Right lobe of liver (tissue), 6 donors: Measurements from ENCODE around the gene FRMD4B. TPM values are rescaled to one million over a fixed set of nuclear protein-coding genes. Genes with fewer than 3 reads are reported as not detected.
A peak's percentile ranks its signal among the peaks of the same experiment; 100 is the strongest.

Source experiments
- ATAC-seq, 4 donors: fragments of 200-7000 bp; cut with Tn5 transposase; one replicate each; pipeline ENCODE4 v1.9.1; 2020; ENCODE audit warnings: mild to moderate bottlenecking in 4 of 4, moderate library complexity in 4 of 4
- DNase-seq, 3 donors: peaks; one replicate each; pipeline ENCODE4 v3.0.0-alpha.2; 2020
- H3K27ac ChIP-seq, 3 donors: fragments of 200-600 bp; one replicate each; pipeline ENCODE4 v1.8.0; 2022
- H3K27me3 ChIP-seq, 2 donors: fragments of 200-600 bp; one replicate each; pipeline ENCODE4 v1.8.0; 2022
- H3K36me3 ChIP-seq, 4 donors: fragments of 200-600 bp; sonication (generic) in 1 of 4; one replicate each; pipeline versions ENCODE4 v1.5.1 to v1.8.0; 2017 to 2022; ENCODE audit warnings: control low read depth in 1 of 4
- H3K4me1 ChIP-seq, 4 donors: fragments of 200-600 bp; sonication (generic) in 1 of 4; one replicate each; pipeline versions ENCODE4 v1.5.1 to v1.8.0; 2017 to 2022; ENCODE audit warnings: control low read depth in 1 of 4
- H3K4me3 ChIP-seq, 3 donors: fragments of 200-600 bp; one replicate each; pipeline ENCODE4 v1.8.0; 2022
- H3K9me3 ChIP-seq, 4 donors: fragments of 200-600 bp; sonication (generic) in 1 of 4; one replicate each; pipeline versions ENCODE4 v1.5.1 to v1.8.0; 2017 to 2022; ENCODE audit warnings: control low read depth in 1 of 4
- CTCF ChIP-seq, 4 donors: fragments of 200-600 bp in 3 of 4; fragments of 450-650 bp in 1 of 4; IDR thresholded peaks; one replicate each; pipeline versions ENCODE4 v1.5.1 to v1.8.0; 2016 to 2022; ENCODE audit warnings: antibody characterized with exemption in 4 of 4, mild to moderate bottlenecking in 2 of 4
- POLR2A ChIP-seq: fragments of 450-650 bp; IDR thresholded peaks from one replicate; pipeline ENCODE4 v1.6.1; 2017; ENCODE audit warnings: antibody characterized with exemption, mild to moderate bottlenecking
- WGBS: methylation state at CpG from one replicate; pipeline ENCODE4 v1.1.6; 2018; ENCODE audit warnings: low coverage, low lambda C conversion rate; ENCODE audit not compliant: insufficient coverage; ENCODE audit errors: missing lambda C conversion rate; 5-methylcytosine and 5-hydroxymethylcytosine counted together
- intact Hi-C, 2 donors: fragments of 100-400 bp; cut with DNase I; formaldehyde crosslinking; loops; one replicate each; pipeline versions ENCODE4 v1.11.2 to v1.14.1; 2022
- total RNA-seq, 6 experiments: library from RNA; depleted of rRNA in 2 of 6; stranded (reverse); fragments of >200 nt in 2 of 6; fragmentation: NEBNext Ultra II Directional in 3 of 6; extraction: Animal tissue kit (Norgen Biotek cat#: 25700) in 3 of 6; gene quantifications; one replicate each; pipeline versions ENCODE4 v1.1.0 to v1.2.4, GENCODE V29; 2016 to 2023
- donor health status: DM: no; HTN: yes; CAD: no.
- donor health status: DM: no; HTN: no; CAD: no.
- donor health status: DM: no; HTN: no; CAD: no.
- donor health status: DM: no; HTN: yes; CAD: no.
- donor health status: DM: no; HTN: yes; CAD: no.

The FRMD4B gene
- total RNA-seq, 6 experiments from 2014 or later, result 9.2 to 21.0 (median 12.3) TPM

- intact Hi-C loops, result no loop called here
- no peaks in the 10 kb centered on the region for H3K9me3 ChIP-seq
- WGBS, result 44% methylated on average over 6 of the region's 6 CpGs
- H3K4me3 ChIP-seq, result peak overlapping the region; percentile 5 to 18 (median 12)
- peak overlapping the region; percentile 5 to 70 (median 33) for H3K27ac ChIP-seq
- H3K27me3 ChIP-seq, result no peaks in the 10 kb centered on the region
- peak in 2 of 4 donors; percentile 23 to 29 for ATAC-seq
- no peaks in the 10 kb centered on the region for H3K4me1 ChIP-seq
- H3K36me3 ChIP-seq, result no peaks in the 10 kb centered on the region
- DNase-seq, result no peak
- TF ChIP-seq POLR2A, result no peak
- TF ChIP-seq CTCF (IDR thresholded peaks at IDR 0.05), result no peak
Measured at GRCh38 chr3:69352305-69353087, 33.4 kb downstream of the FRMD4B start.

- intact Hi-C loops, result no loop called here
- Histone ChIP-seq H3K27ac (no peak overlapping the region), H3K36me3 (no peaks in the 10 kb centered on the region), H3K4me3 (no peak overlapping the region), H3K4me1 (no peaks in the 10 kb centered on the region), H3K9me3 (no peaks in the 10 kb centered on the region), H3K27me3 (no peaks in the 10 kb centered on the region)
- DNase-seq (no peak), ATAC-seq (no peak)
- TF ChIP-seq POLR2A (no peak), CTCF (IDR thresholded peaks at IDR 0.05) (no peak)
- WGBS, result 62% methylated on average over 3 of the region's 4 CpGs
Measured at GRCh38 chr3:69343875-69344274, 42.0 kb downstream of the FRMD4B start.

GRCh38 chr3:69342074-69342473 is 43.8 kb downstream of the FRMD4B start:
- TF ChIP-seq POLR2A (no peak), CTCF (IDR thresholded peaks at IDR 0.05) (no peak)
- no peaks in the 10 kb centered on the region for H3K36me3 ChIP-seq
- no peaks in the 10 kb centered on the region for H3K9me3 ChIP-seq
- H3K27me3 ChIP-seq, result no peaks in the 10 kb centered on the region
- intact Hi-C loops, result no loop called here
- DNase-seq, result no peak
- no peak overlapping the region for H3K27ac ChIP-seq
- H3K4me3 ChIP-seq, result no peak overlapping the region
- ATAC-seq, result no peak
- no peaks in the 10 kb centered on the region for H3K4me1 ChIP-seq

GRCh38 chr3:69339760-69340159 is 46.1 kb downstream of the FRMD4B start:
- H3K9me3 ChIP-seq, result no peaks in the 10 kb centered on the region
- H3K4me1 ChIP-seq, result no peaks in the 10 kb centered on the region
- H3K36me3 ChIP-seq, result no peaks in the 10 kb centered on the region
- H3K4me3 ChIP-seq, result no peak overlapping the region
- H3K27ac ChIP-seq, result no peak overlapping the region
- peak; percentile 56 to 77 (median 74) for ATAC-seq
- intact Hi-C loops, result no loop called here
- TF ChIP-seq CTCF (IDR thresholded peaks at IDR 0.05) (no peak), POLR2A (no peak)
- H3K27me3 ChIP-seq, result no peaks in the 10 kb centered on the region
- WGBS, result 33% methylated on average over 1 of the region's 1 CpG
- no peak for DNase-seq
